Measurements from ENCODE around the gene RFX7.

RFX7 gene

DNA sequence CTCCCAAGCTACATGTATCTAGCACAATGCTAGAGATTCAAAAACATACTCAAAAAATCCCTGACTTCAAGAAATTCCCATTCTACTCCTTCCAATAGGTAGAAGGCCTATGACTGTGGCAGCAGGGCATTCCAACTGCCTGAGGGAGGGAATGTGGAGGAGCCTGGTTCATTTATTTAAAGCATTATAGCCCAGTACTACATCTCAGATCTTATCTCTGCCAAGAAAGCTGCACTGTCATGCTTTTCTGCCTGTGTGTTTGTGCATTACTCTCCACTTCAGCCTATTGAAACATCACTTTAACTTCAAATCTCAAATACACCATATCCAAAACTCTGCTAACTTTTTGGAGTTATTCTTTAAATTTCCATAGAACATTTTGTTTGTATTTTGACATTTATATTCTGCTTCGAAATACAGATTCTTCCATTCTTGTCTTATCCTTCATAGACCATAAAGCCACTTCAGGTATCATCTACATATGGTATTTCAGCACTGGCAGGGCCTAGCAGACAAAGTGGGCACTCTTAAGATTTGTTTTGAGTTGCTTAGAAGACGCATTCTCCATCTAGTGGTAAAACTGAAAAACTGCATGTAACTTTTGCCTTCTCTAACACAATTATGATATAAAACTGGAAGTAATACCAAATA is 191.2 kb downstream of the RFX7 start:
- no peak for DNase-seq (ENCODE audit: low read depth in 1 of 2, low spot score in 1 of 2)

DNA sequence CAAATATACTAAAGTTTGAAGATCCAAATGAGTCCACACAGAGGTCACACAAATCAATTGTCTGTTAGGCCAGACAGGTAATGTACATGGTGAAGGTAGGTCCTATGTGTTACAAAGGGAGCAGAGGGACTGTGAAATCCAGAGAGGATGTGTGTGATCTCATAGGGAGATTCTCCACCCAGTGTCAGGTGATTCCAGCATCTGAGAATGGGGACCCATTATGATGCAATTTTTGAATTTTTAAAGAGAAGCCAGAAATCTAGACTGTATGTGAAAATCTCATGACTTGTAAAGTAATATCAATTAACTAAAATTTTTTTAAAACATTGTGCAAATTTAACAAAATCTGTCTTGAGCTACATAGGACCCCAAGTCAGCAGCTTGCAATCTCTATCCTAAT is 192.0 kb downstream of the RFX7 start:
- DNase-seq (ENCODE audit: low read depth in 1 of 2, low spot score in 1 of 2), result no peak

DNA sequence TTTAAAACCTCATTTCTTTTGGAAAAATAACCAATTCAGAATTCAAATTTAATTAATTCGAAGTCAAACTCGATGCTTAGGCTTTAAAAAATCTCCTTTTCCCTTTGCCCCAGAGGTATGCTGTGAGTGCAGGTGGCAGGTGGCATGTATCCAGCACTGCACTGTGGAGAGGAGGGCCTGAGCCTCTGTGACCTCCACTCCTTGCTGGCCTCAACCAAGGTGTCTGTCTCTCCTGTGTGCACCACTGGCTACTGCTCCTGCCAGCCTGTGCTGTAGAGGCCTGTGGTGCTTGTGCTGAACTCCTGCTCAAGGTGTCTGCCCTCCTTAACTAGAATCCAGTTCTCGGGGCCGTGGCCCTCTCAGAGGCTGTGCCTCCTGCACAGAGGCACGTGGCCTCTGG is 194.1 kb downstream of the RFX7 start:
- no peak for DNase-seq (ENCODE audit: low read depth in 1 of 2, low spot score in 1 of 2)

DNA sequence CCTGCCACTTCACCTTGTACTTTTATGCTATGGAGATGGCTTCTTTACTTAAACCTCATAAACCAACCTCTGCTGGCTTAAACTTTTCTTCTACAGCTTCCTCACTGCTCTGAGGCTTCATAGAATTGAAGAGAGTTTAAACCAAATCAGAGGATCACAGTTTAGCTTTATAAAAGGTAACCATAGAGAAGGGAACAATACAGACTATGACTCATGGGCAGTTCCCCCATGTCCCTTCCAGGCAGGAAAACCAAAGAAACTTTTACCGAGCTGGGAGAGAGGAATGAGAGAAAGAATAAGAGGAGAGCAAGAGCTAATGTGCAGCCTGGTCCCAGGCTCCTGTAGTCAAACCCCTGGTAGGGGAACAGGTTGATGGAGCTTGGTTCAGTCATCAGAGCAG is 196.3 kb downstream of the RFX7 start:
- DNase-seq (ENCODE audit: low read depth in 1 of 2, low spot score in 1 of 2), result no peak

DNA sequence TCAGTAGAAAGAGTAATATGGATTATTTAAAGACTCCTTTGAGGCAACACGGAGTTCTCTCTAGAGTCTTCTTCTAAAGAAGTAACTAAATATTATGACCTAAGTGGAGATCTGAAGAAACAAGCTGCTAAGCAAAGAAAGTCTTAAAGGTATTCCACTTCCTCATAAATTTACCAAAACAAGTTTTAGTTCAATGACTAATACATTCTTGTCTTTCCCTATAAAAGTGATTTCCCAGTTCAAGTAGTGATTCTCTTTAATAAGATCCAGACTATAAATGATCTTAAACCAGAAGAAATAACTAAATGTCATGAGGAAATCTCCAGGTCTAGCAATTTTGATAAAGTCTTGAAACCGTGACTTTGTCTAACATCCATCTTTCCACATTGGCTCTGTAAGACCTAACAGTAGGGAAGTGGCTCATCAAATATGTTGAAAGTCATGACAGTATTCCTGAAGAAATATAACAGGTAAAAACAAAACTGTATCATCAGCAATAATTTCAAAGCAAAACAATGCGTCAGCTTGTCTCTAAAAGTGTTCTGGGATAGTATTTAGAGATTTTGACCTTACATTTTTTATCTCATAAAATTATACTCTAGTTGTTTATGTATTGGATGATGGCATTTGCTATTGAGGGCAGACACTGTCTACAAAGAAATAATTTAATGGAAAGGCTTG is 198.5 kb downstream of the RFX7 start:
- DNase-seq (ENCODE audit: low read depth in 1 of 2, low spot score in 1 of 2), result no peak

DNA sequence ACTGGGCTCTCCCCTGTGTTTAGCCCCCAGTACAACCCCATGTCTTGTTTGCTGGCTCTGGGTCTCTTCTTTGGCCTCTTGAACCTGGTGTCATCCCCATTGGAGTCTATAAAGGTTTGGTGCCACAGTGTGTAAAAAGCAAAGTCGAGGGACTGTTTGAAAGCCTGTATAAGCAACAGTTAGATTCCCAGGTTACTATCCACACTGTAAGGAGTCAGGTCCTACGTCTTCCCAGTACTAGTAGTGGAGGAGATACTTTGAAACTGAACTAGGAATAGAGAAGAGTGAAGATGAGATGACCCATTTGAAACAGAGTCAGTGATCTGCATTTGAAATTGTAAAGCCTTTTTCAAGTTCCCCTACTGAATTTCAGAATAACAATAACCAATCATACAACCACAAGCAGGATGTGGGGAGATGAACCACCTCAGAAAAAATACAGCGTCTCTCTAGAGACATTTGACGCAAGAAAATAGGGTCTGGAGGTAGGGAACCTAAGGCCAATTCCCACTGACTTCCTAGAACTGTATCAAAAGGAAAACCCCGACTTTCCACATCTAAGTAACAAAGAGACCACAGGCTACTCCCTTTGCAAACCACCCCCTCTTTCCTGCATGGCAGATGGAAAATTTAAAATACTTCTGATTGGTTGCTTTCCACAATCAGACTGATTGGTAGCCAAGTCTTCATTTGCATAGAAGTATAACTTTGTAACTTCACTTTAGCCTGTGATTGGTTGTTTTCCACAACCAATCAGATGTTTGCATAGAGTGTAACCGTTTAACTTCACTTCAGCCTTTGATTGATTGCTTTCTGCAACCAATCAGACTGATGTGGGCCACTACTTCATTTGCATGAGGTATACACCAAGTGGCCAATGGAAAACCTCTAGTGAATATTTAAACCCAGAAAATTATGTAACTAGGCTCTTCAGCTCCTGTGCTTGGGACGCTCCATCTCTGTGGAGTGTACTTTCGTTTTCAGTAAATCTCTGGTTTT is 200.4 kb downstream of the RFX7 start:
- DNase-seq (ENCODE audit: low read depth in 1 of 2, low spot score in 1 of 2), result no peak

DNA sequence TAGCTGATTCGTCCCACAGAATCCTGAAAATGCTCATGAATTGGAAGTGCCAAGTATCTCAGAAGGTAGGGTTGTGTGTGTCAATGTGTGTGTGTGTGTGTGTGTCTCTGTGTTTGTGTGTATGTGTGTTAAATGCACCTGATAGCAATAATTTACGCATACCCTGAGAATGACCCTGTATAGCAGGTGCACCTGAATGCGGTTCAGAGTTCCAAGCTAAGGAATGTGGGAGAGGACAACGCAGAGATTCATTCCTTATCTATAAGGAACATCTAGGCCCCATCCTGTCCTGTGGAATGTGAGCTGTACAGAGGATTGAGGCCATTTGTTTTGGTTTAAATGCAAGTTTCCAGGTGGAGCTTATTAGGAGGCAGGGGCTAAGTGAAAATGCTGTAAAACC is 201.2 kb downstream of the RFX7 start:
- DNase-seq (ENCODE audit: low read depth in 1 of 2, low spot score in 1 of 2), result no peak

DNA sequence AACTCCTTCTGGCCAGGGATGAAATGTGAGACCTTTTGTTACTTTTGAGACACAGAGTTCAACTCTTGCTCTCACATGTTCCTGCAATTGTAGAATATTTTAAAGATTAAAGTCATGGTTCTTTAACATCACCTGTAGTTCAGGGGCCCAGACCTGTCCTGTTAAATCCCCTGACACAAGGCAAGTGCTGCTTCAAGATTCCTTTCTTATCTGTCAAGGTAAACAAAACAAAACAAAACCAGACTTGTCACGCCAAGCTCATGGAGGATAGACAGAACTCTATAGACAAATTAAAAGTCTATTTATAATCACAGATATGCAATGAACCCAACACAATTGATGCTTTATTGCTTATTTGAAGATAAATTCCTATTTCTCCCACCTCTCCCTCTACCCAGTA is 201.6 kb downstream of the RFX7 start:
- no peak for DNase-seq (ENCODE audit: low read depth in 1 of 2, low spot score in 1 of 2)

DNA sequence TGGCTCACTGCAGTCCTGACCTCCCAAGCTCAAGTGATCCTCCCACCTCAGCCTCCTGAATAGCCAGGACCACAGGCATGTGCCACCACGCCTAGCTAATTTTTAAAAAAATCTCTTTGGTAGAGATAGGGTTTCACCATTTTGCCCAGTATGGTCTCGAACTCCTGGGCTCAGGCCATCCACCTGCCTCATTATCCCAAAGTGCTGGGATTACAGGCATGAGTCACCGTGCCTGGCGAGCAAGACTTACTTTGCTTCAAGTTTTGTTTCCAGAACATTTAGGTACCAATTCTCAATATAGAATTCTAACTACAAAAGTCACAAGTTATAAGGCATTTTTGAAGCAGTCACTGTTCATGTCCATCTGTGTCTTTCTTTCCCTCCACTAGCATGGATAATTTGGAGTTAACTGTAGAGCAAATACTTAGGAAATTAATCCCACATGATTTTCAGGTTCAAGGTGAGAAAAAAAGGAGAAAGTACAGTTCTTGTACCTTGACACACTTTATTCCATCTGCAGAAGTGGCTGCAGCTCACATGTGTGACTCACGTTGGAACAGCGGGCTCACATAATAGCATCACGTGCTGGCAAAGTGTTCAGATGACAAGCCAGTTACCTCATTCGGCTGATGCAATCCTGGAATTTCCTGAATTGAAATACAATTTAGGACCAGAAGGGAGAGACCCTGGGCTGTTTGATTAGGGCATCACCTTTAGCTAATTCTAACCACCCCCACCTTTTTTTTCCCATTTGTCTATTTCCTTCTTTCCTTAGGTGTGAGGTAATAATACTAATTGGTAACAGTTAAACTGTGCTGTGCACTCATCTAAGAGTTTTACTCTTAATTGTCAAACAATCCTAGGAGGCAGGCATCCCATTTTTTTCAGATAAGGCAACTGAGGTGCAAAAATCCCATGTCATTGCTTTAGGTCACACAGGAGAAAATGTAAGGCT is 203.3 kb downstream of the RFX7 start:
- DNase-seq (ENCODE audit: low read depth in 1 of 2, low spot score in 1 of 2), result no peak

DNA sequence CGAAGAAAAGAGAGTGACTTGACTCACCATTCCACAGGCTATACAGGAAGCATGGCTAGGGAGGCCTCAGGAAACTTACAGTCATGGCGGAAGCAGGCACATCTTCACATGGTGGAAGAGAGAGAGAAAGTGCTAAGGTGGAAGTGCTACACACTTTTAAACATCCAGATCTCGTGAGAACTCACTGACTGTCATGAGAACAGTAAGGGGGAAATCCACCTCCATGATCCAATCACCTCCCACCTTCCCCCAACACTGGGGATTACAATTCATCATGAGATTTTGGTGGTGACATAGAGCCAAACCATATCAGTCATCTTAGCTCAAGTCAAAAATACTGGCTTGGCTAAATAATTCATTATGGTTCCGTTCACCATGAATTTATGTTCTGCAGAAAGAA is 205.0 kb downstream of the RFX7 start:
- DNase-seq (ENCODE audit: low read depth in 1 of 2, low spot score in 1 of 2), result no peak

DNA sequence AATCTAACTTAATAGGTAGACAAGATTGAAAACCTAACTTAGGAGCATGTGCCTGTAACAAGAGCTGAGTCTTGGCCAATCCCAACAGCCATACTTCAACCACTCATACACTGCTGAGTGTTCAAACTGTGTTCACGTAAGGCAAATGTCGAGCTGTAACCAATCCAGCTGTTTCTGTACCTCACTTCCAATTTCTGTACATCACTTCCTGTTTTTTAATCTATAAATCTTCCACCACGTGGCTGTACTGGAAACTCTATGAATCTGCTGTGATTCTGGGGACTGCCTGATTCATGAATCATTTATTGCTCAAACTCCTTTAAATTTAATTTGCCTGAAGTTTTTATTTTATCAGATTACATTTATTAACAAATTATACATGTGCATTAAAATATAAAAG is 205.7 kb downstream of the RFX7 start:
- DNase-seq (ENCODE audit: low read depth in 1 of 2, low spot score in 1 of 2), result no peak
